ENCODE data around the gene GPX6. TPM values are rescaled to one million over a fixed set of nuclear protein-coding genes. Genes with fewer than 3 reads are reported as not detected.

Gene GPX6
- total and polyA plus RNA-seq, 2 of the 13 experiments (the other 11 are each of a cell fraction or from before 2014, with no cell fraction given): not detected

- peak; percentile 67 for TF ChIP-seq BCL6 (CRISPR knock-in tag; IDR thresholded peaks at IDR 0.05)
- TF ChIP-seq ZNF672 (CRISPR knock-in tag; IDR thresholded peaks at IDR 0.05): no peak
- peak; percentile 85; the same call in 1 of the 2 replicates for TF ChIP-seq KLF11 (CRISPR knock-in tag; IDR thresholded peaks at IDR 0.05)
- TF ChIP-seq PHF21A (CRISPR knock-in tag; IDR thresholded peaks at IDR 0.05): no peak
- TF ChIP-seq ZNF224 (CRISPR knock-in tag; IDR thresholded peaks at IDR 0.05): no peak
- no peak for TF ChIP-seq NFE2L1 (CRISPR knock-in tag; IDR thresholded peaks at IDR 0.05; ENCODE audit: borderline replicate concordance)
- no peak for TF ChIP-seq ZNF580 (CRISPR knock-in tag; IDR thresholded peaks at IDR 0.05; ENCODE audit: borderline replicate concordance, low read depth)
- TF ChIP-seq GPBP1L1 (CRISPR knock-in tag; IDR thresholded peaks at IDR 0.05): no peak
- no peak for TF ChIP-seq KAT7 (CRISPR knock-in tag; IDR thresholded peaks at IDR 0.05; ENCODE audit: borderline replicate concordance)
- no peak for TF ChIP-seq HNRNPLL (IDR thresholded peaks at IDR 0.05; ENCODE audit: low read depth, low read length, poor library complexity, severe bottlenecking)
- TF ChIP-seq HMG20B (CRISPR knock-in tag; conservative IDR thresholded peaks at IDR 0.05): no peak
- no peak for TF ChIP-seq ZNF816 (CRISPR knock-in tag; IDR thresholded peaks at IDR 0.05; ENCODE audit: borderline replicate concordance)
- no peak; the same call in 1 of the 2 replicates for TF ChIP-seq TFDP1 (CRISPR knock-in tag; IDR thresholded peaks at IDR 0.05; ENCODE audit: borderline replicate concordance)
- TF ChIP-seq IRX3 (CRISPR knock-in tag; IDR thresholded peaks at IDR 0.05; ENCODE audit: borderline replicate concordance, low read depth): no peak
- no peak for TF ChIP-seq ZXDC (CRISPR knock-in tag; IDR thresholded peaks at IDR 0.05)
Observed at GRCh38 chr6:28474441-28475219, 41.0 kb downstream of the GPX6 start (continued).
